Transverse colon (tissue), 4 donors: ENCODE data around the gene EMX2. TPM values are rescaled to one million over a fixed set of nuclear protein-coding genes. Genes with fewer than 3 reads are reported as not detected.

ENCODE experiments used
- DNase-seq: peaks from one replicate; pipeline ENCODE4 v3.0.0-alpha.2; 2019
- H3K27ac ChIP-seq, 4 donors: fragments of 200-600 bp; sonication (generic); 2 replicates each; pipeline ENCODE4 v1.5.1; 2016 to 2018; ENCODE audit warnings: inconsistent platforms in 4 of 4
- H3K27me3 ChIP-seq: fragments of 200-600 bp; sonication (generic); 2 replicates; pipeline ENCODE4 v1.5.1; 2017; ENCODE audit warnings: inconsistent platforms
- H3K36me3 ChIP-seq, 4 donors: fragments of 200-600 bp; sonication (generic); 2 replicates each; pipeline ENCODE4 v1.5.1; 2017 to 2019; ENCODE audit warnings: inconsistent platforms in 4 of 4
- H3K4me1 ChIP-seq, 4 donors: fragments of 200-600 bp; sonication (generic); 2 replicates each; pipeline ENCODE4 v1.5.1; 2017 to 2020; ENCODE audit warnings: inconsistent platforms in 4 of 4
- H3K4me3 ChIP-seq, 4 donors: fragments of 200-600 bp; sonication (generic); 1 replicate in 1 of 4; 2 replicates in 3 of 4; pipeline versions ENCODE4 v1.5.1 to v1.6.1; 2017 to 2019; ENCODE audit warnings: inconsistent platforms in 4 of 4
- H3K9me3 ChIP-seq, 2 donors: fragments of 200-600 bp; sonication (generic); 2 replicates each; pipeline ENCODE4 v1.5.1; 2017 to 2019; ENCODE audit warnings: inconsistent platforms in 2 of 2
- CTCF ChIP-seq, 5 experiments: fragments of 200-600 bp in 3 of 5; fragments of 450-650 bp in 2 of 5; sonication (generic) in 3 of 5; IDR thresholded peaks; 1 replicate in 2 of 5; 2 replicates in 3 of 5; pipeline ENCODE4 v1.5.1; 2016 to 2017; ENCODE audit warnings: antibody characterized with exemption in 5 of 5, inconsistent platforms in 3 of 5, mild to moderate bottlenecking in 2 of 5, moderate library complexity in 1 of 5
- EP300 ChIP-seq: sonication (generic); formaldehyde crosslinking; IDR thresholded peaks from one replicate; pipeline ENCODE4 v1.6.1; 2017; ENCODE audit warnings: antibody characterized with exemption, low read depth
- POLR2A ChIP-seq: fragments of 450-650 bp; IDR thresholded peaks from one replicate; pipeline ENCODE4 v1.6.1; 2016; ENCODE audit warnings: antibody characterized with exemption, mild to moderate bottlenecking, moderate library complexity
- POLR2AphosphoS5 ChIP-seq, 3 donors: sonication (generic); formaldehyde crosslinking; IDR thresholded peaks; one replicate each; pipeline ENCODE4 v1.6.1; 2016; ENCODE audit warnings: antibody characterized with exemption in 3 of 3
- WGBS, 2 donors: methylation state at CpG; one replicate each; pipeline ENCODE4 v1.1.5; 2018; ENCODE audit warnings: low coverage in 1 of 2; 5-methylcytosine and 5-hydroxymethylcytosine counted together
- in situ Hi-C, 4 donors: fragments of 200-750 bp; cut with MboI; loops; one replicate each; pipeline versions ENCODE4 v1.15.0 to v1.15.1; 2017; ENCODE audit warnings: low sequenced_read_pairs in 3 of 4, low pct_ligation_motif_present in 1 of 4, low pct_unique_long_range_greater_than_20kb in 1 of 4
- intact Hi-C: fragments of 100-400 bp; cut with DNase I; formaldehyde crosslinking; loops from one replicate; pipeline ENCODE4 v1.15.1; 2023; ENCODE audit warnings: low total_unique reads
- total RNA-seq, 4 donors: library from RNA; depleted of rRNA; stranded (reverse); fragments of >200 nt; gene quantifications; one replicate each; pipeline ENCODE4 v1.1.0, GENCODE V29; 2016

The EMX2 gene
- total RNA-seq, 4 donors from 2014 or later: 0.95 TPM; not detected in 3

DNA sequence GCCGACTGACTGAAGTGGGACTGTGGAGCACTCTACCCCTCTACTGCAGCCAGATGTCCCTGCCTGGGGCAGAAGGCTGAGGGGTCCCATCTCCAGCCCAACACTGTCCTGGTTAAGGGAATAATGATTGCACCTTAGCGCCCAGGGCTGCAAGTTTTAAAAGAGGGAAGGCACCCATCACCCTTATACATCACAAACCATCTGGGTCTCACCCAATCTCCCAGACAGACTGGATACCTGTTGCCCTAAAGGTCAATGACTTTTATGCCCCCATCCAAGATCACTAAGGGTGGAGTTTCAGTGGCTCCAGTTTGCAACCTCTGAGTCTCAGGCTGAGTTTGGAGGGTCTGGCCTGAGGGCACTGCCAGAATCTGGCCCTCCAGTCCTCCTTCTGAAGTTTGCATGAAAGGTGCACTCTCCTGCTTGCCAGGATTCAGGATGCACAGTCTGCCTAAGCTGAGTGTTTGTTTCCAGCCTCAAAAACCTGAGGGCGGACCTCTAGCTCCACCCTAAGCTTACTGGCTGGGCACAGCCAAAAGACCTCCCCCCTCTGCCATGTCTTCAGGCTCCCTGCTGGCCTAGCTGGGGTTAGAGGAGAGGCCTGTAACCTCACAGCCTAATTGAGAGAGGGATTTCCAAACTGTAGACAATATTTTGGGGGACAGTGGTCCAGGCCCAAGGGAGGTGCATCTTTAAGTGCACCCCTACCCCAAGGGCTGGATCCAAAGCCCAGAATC is 2.5 kb upstream of the EMX2 start:
- no peak overlapping the region for H3K27ac ChIP-seq
- H3K9me3 ChIP-seq: no peaks in the 10 kb centered on the region
- H3K4me3 ChIP-seq: no peak overlapping the region
- intact Hi-C loops (no loop called here), in situ Hi-C loops (loop anchor here in 1 of 4 donors (25.0 kb wide), 2 partner anchors 697 to 922 kb away; no protein-coding TSS in a partner anchor)
- peaks cover 100% of the 10 kb centered on the region for H3K27me3 ChIP-seq
- no peaks in the 10 kb centered on the region for H3K36me3 ChIP-seq
- H3K4me1 ChIP-seq: peaks cover 17 to 48% (median 41%) of the 10 kb centered on the region in 4 donors
- DNase-seq: no peak
- WGBS, 2 donors: 66% methylated on average over 2 of the region's 3 CpGs; no CpG with 5 or more reads in 1 of the 2 donors
- TF ChIP-seq EP300: no peak
- TF ChIP-seq POLR2A: no peak
- no peak for TF ChIP-seq POLR2AphosphoS5 (IDR thresholded peaks at IDR 0.05)
- no peak for TF ChIP-seq CTCF (IDR thresholded peaks at IDR 0.05)

DNA sequence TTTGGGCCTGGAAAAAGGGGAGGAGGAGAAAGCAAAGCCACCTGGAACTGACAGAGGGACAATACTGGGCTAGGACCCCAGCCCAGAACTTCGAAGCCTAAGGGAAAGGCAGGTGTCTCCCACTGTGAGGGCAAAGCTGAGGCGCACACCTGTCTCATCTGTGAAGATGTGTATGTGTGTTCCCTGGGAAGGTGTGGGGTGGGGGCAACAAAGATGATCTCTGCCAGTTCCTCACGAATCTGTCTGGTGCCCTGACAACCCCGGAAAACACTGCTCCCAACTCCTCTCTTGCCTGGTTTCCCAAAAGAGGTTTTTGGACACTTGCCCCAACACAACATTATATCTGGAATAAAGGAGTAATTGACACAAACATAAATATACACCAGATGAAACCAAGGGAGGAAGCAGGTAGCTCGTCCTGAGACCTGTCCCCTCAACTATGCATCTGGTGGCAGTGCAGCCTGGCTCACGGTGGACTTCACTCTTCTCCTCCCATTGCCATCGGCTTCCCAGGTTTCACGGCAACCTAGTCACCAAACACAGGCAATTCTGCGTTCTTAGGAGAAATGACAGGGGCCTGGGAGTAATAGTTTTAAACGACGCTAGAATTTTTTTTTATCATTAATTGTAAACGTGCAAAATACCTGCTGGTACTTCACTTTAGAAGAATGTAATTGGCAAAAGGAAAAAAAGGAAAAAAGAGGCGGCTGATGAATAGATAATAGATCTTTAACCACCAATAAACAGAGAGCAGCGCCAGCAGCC is 1.7 kb upstream of the EMX2 start:
- in situ Hi-C loops: loop anchor here in 1 of 4 donors (25.0 kb wide), 2 partner anchors 696 to 921 kb away; no protein-coding TSS in a partner anchor
- Histone ChIP-seq H3K4me1 (peaks cover 21 to 49% (median 41%) of the 10 kb centered on the region in 4 donors), H3K27me3 (peaks cover 100% of the 10 kb centered on the region), H3K4me3 (no peak overlapping the region), H3K9me3 (no peaks in the 10 kb centered on the region), H3K27ac (no peak overlapping the region), H3K36me3 (no peaks in the 10 kb centered on the region)
- DNase-seq: no peak
- intact Hi-C loops: no loop called here
- TF ChIP-seq EP300: no peak
- TF ChIP-seq POLR2A: no peak
- no peak for TF ChIP-seq CTCF (IDR thresholded peaks at IDR 0.05)
- no peak for TF ChIP-seq POLR2AphosphoS5 (IDR thresholded peaks at IDR 0.05)
- 19 to 37% methylated on average over 3 to 14 of the region's 14 CpGs for WGBS, 2 donors

- WGBS, 2 donors: 19 to 23% methylated on average over 18 to 32 of the region's 32 CpGs
- Histone ChIP-seq H3K36me3 (no peaks in the 10 kb centered on the region), H3K4me1 (peaks cover 21 to 49% (median 41%) of the 10 kb centered on the region in 4 donors), H3K9me3 (no peaks in the 10 kb centered on the region), H3K4me3 (no peak overlapping the region), H3K27ac (no peak overlapping the region), H3K27me3 (peaks cover 100% of the 10 kb centered on the region)
- in situ Hi-C loops (loop anchor here in 1 of 4 donors (25.0 kb wide), 2 partner anchors 696 to 921 kb away; no protein-coding TSS in a partner anchor), intact Hi-C loops (no loop called here)
- TF ChIP-seq POLR2AphosphoS5 (IDR thresholded peaks at IDR 0.05): no peak
- TF ChIP-seq POLR2A: no peak
- no peak for TF ChIP-seq EP300
- no peak for TF ChIP-seq CTCF (IDR thresholded peaks at IDR 0.05)
- no peak for DNase-seq
These were observed 1.1 kb upstream of the EMX2 start for GRCh38 chr10:117541405-117541908.
